HepG2 (cell line): ENCODE results near the gene EPN2. TPM values are rescaled to one million over a fixed set of nuclear protein-coding genes. Genes with fewer than 3 reads are reported as not detected.
A peak's percentile ranks its signal among the peaks of the same experiment; 100 is the strongest.

Experiments used
- ARHGAP35 ChIP-seq: sonication (generic); formaldehyde crosslinking; IDR thresholded peaks from 2 replicates; pipeline ENCODE4 v1.9.0; 2022; ENCODE audit warnings: mild to moderate bottlenecking, inconsistent platforms, moderate library complexity, missing genetic modification reagents, borderline replicate concordance
- CREB1 ChIP-seq, 2 experiments: fragments of 450-650 bp in 1 of 2; IDR thresholded peaks; 2 replicates each; pipeline ENCODE4 v1.6.1; 2016 to 2017; ENCODE audit warnings: control low read depth in 1 of 2, mild to moderate bottlenecking in 1 of 2, missing compliant biosample characterization in 1 of 2, missing genetic modification characterization in 1 of 2
- DR1 ChIP-seq: sonication (generic); formaldehyde crosslinking; IDR thresholded peaks from 2 replicates; pipeline ENCODE4 v1.8.0; 2021; ENCODE audit warnings: mild to moderate bottlenecking, missing genetic modification reagents, inconsistent platforms
- FOSL2 ChIP-seq: sonication (generic); formaldehyde crosslinking; IDR thresholded peaks from 2 replicates; pipeline ENCODE4 v1.4.0; 2020; ENCODE audit warnings: missing genetic modification reagents
- HNRNPL ChIP-seq: fragments of 200-400 bp; formaldehyde crosslinking; IDR thresholded peaks from 2 replicates; pipeline ENCODE4 v1.6.1; 2017; ENCODE audit warnings: mild to moderate bottlenecking, low read depth, low read length
- NONO ChIP-seq, 2 experiments: fragments of 450-650 bp in 1 of 2; sonication (generic) in 1 of 2; formaldehyde crosslinking in 1 of 2; IDR thresholded peaks in 1 of 2; conservative IDR thresholded peaks in 1 of 2; 2 replicates each; pipeline versions ENCODE4 v1.6.1 to v1.8.0; 2017 to 2022; ENCODE audit warnings: mild to moderate bottlenecking in 1 of 2, missing genetic modification reagents in 1 of 2, moderate library complexity in 1 of 2
- NR2C2 ChIP-seq: sonication (generic); formaldehyde crosslinking; IDR thresholded peaks from 2 replicates; pipeline ENCODE4 v1.4.0; 2020; ENCODE audit warnings: missing genetic modification reagents, mild to moderate bottlenecking, moderate library complexity, borderline replicate concordance
- ONECUT2 ChIP-seq: sonication (generic); formaldehyde crosslinking; IDR thresholded peaks from 2 replicates; pipeline ENCODE4 v1.4.0; 2020; ENCODE audit warnings: missing genetic modification reagents
- PHF20 ChIP-seq: sonication (generic); formaldehyde crosslinking; IDR thresholded peaks from 2 replicates; pipeline ENCODE4 v1.5.0; 2020; ENCODE audit warnings: mild to moderate bottlenecking, missing genetic modification reagents
- POGZ ChIP-seq: sonication (generic); formaldehyde crosslinking; IDR thresholded peaks from 2 replicates; pipeline ENCODE4 v1.4.0; 2020; ENCODE audit warnings: mild to moderate bottlenecking, missing genetic modification reagents
- POLR2A ChIP-seq, 2 experiments: IDR thresholded peaks; 2 replicates each; pipeline ENCODE4 v1.6.1; 2011; ENCODE audit warnings: low read depth in 2 of 2, low read length in 2 of 2, mild to moderate bottlenecking in 1 of 2, moderate library complexity in 1 of 2; ENCODE audit not compliant: insufficient read depth in 1 of 2
- USF2 ChIP-seq, 2 experiments: sonication (generic) in 1 of 2; formaldehyde crosslinking in 1 of 2; IDR thresholded peaks; 2 replicates each; pipeline versions ENCODE4 v1.5.1 to v1.6.1; 2011 to 2020; ENCODE audit warnings: borderline replicate concordance in 1 of 2, low read depth in 1 of 2, low read length in 1 of 2, mild to moderate bottlenecking in 1 of 2, missing genetic modification reagents in 1 of 2, moderate library complexity in 1 of 2
- ZBTB3 ChIP-seq: sonication (generic); formaldehyde crosslinking; IDR thresholded peaks from 2 replicates; pipeline ENCODE4 v1.4.0; 2020; ENCODE audit warnings: low read depth, mild to moderate bottlenecking, moderate library complexity, missing genetic modification reagents, borderline replicate concordance
- ZBTB39 ChIP-seq: sonication (generic); formaldehyde crosslinking; IDR thresholded peaks from 2 replicates; pipeline ENCODE4 v1.5.0; 2020; ENCODE audit warnings: missing genetic modification reagents
- ZHX1 ChIP-seq: sonication (generic); formaldehyde crosslinking; IDR thresholded peaks from 2 replicates; pipeline ENCODE4 v1.8.1; 2022; ENCODE audit warnings: low read depth, mild to moderate bottlenecking, missing genetic modification reagents
- ZNF101 ChIP-seq: sonication (generic); formaldehyde crosslinking; IDR thresholded peaks from 2 replicates; pipeline ENCODE4 v1.4.0; 2020; ENCODE audit warnings: mild to moderate bottlenecking, low read depth, missing genetic modification reagents, borderline replicate concordance
- ZNF75D ChIP-seq: sonication (generic); formaldehyde crosslinking; IDR thresholded peaks from 2 replicates; pipeline ENCODE4 v1.8.1; 2023; ENCODE audit warnings: missing genetic modification reagents, mild to moderate bottlenecking, borderline replicate concordance
- ZNF788 ChIP-seq: sonication (generic); formaldehyde crosslinking; IDR thresholded peaks from 2 replicates; pipeline ENCODE4 v1.5.0; 2020; ENCODE audit warnings: mild to moderate bottlenecking, missing genetic modification reagents, borderline replicate concordance
- polyA plus RNA-seq, 8 experiments: library from polyadenylated mRNA; depleted of rRNA in 3 of 8; stranded (reverse) in 7 of 8; unstranded in 1 of 8; fragments of >200 nt; fragmentation: Illumina TruSeq in 4 of 8; extraction: Trizol in 4 of 8; gene quantifications; 2 replicates each; pipeline versions ENCODE4 v1.2.1 to v1.2.3, GENCODE V29; 2011 to 2016; ENCODE audit warnings: low read depth in 4 of 8, missing spikeins in 1 of 8, mixed read lengths in 1 of 8; ENCODE audit not compliant: insufficient read depth in 1 of 8
- total RNA-seq, 5 experiments: library from RNA; depleted of rRNA; stranded (reverse); fragments of >200 nt; fragmentation: Illumina TruSeq; extraction: Trizol; gene quantifications; 2 replicates each; pipeline ENCODE4 v1.2.3, GENCODE V29; 2016; ENCODE audit warnings: low read depth in 1 of 5

The EPN2 gene
- total and polyA plus RNA-seq, 2 of the 13 experiments (the other 11 are each of a cell fraction or from before 2014, with no cell fraction given): 7.8 to 19.2 TPM

- TF ChIP-seq ZHX1 (CRISPR knock-in tag) (0 out of 2 replicates have a peak, but pooled peaks have one; percentile 20), POLR2A (IDR thresholded peaks at IDR 0.05; ENCODE audit: insufficient read depth in 1 of 2, low read depth in 2 of 2, low read length in 2 of 2) (peak; percentile 84 to 86), ZNF75D (CRISPR knock-in tag) (no peak), HNRNPL (no peak), USF2 (IDR thresholded peaks at IDR 0.05; ENCODE audit: low read depth, low read length) (no peak), USF2 (CRISPR knock-in tag; IDR thresholded peaks at IDR 0.05; ENCODE audit: borderline replicate concordance) (no peak), ZNF788 (CRISPR knock-in tag) (peak; percentile 78; the same call in 1 of the 2 replicates), ZNF101 (CRISPR knock-in tag) (peak; percentile 41; the same call in 1 of the 2 replicates), ARHGAP35 (CRISPR knock-in tag) (no peak), FOSL2 (CRISPR knock-in tag) (no peak), DR1 (CRISPR knock-in tag) (peak; percentile 63; the same call in 1 of the 2 replicates), NR2C2 (peak; percentile 73), ZBTB39 (CRISPR knock-in tag) (no peak), ONECUT2 (0 out of 2 replicates have a peak, but pooled peaks have one; percentile 21), PHF20 (CRISPR knock-in tag) (peak; percentile 91), POGZ (0 out of 2 replicates have a peak, but pooled peaks have one; percentile 26), ZBTB3 (CRISPR knock-in tag) (0 out of 2 replicates have a peak, but pooled peaks have one; percentile 50), NONO (IDR thresholded peaks at IDR 0.05) (no peak), NONO (CRISPR knock-in tag; conservative IDR thresholded peaks at IDR 0.05) (no peak; the same call in none of the 2 replicates), CREB1 (IDR thresholded peaks at IDR 0.05) (peak; percentile 55), CREB1 (CRISPR knock-in tag; IDR thresholded peaks at IDR 0.05) (0 out of 2 replicates have a peak, but pooled peaks have one; percentile 36)
Observed at GRCh38 chr17:19377602-19378415, 140.6 kb downstream of the EPN2 start (continued).
